Naive thymus-derived CD8-positive, alpha-beta T cell (primary cell): ENCODE results near the gene VPS39. TPM values are rescaled to one million over a fixed set of nuclear protein-coding genes. Genes with fewer than 3 reads are reported as not detected.

Experiments
- ATAC-seq, 2 donors: fragments of 150-1000 bp; cut with Tn5 transposase in 1 of 2; sonication (Bioruptor Pico), chemical (Tn5 transposase) in 1 of 2; 1 replicate in 1 of 2; 2 replicates in 1 of 2; pipeline ENCODE4 v1.10.0; 2021; ENCODE audit warnings: mild to moderate bottlenecking in 2 of 2, moderate library complexity in 2 of 2
- POLR2A ChIA-PET: fragments of 350-600 bp; sonication (Branson Sonifier 250); formaldehyde crosslinking; loops from one replicate; lab custom pipeline; 2021; ENCODE audit warnings: antibody characterized with exemption; lab: Charles Lee
- DNase-seq, 10 donors: peaks; one replicate each; pipeline versions ENCODE4 v3.0.0 to v3.0.0-alpha.2; 2020 to 2022
- H3K27ac Mint-ChIP-seq, 10 donors: one replicate each; pipeline ENCODE4 v1.8.0; 2020 to 2022; ENCODE audit warnings: mild to moderate bottlenecking in 10 of 10, mixed read lengths in 10 of 10, moderate library complexity in 4 of 10, inconsistent platforms in 1 of 10
- H3K27me3 Mint-ChIP-seq, 5 donors: one replicate each; pipeline ENCODE4 v1.8.0; 2021 to 2022; ENCODE audit warnings: mixed read lengths in 5 of 5
- H3K36me3 Mint-ChIP-seq, 3 donors: one replicate each; pipeline ENCODE4 v1.8.0; 2020 to 2022; ENCODE audit warnings: mixed read lengths in 3 of 3, mild to moderate bottlenecking in 2 of 3, inconsistent platforms in 1 of 3
- H3K4me1 Mint-ChIP-seq, 4 donors: one replicate each; pipeline ENCODE4 v1.8.0; 2021 to 2022; ENCODE audit warnings: mixed read lengths in 4 of 4
- H3K4me3 Mint-ChIP-seq, 10 donors: one replicate each; pipeline ENCODE4 v1.8.0; 2020 to 2022; ENCODE audit warnings: mild to moderate bottlenecking in 10 of 10, mixed read lengths in 10 of 10, moderate library complexity in 6 of 10, inconsistent platforms in 1 of 10
- H3K9me3 Mint-ChIP-seq, 9 donors: one replicate each; pipeline ENCODE4 v1.8.0; 2020 to 2022; ENCODE audit warnings: mixed read lengths in 9 of 9, mild to moderate bottlenecking in 3 of 9, inconsistent platforms in 1 of 9, moderate library complexity in 1 of 9
- microRNA-seq: library from miRNA; unstranded; fragments of <30 nt; microRNA quantifications from one replicate; pipeline ENCODE4 v1.2.0, GENCODE V29; 2022; ENCODE audit warnings: borderline microRNAs expressed
- polyA plus RNA-seq, 3 donors: library from polyadenylated mRNA; unstranded; fragments of 300-500 nt; fragmentation: Illumina TruSeq; gene quantifications; one replicate each; pipeline ENCODE4 v1.2.3, GENCODE V29; 2021
- total RNA-seq, 8 experiments: library from RNA in 2 of 8; stranded (reverse) in 2 of 8; gene quantifications; one replicate each; pipeline ENCODE4 v1.2.3 and lab custom pipeline; 2021 to 2026

The VPS39 gene
- total and polyA plus RNA-seq, 5 experiments from 2014 or later: 26.9 to 113 (median 40.5) TPM

- H3K27ac Mint-ChIP-seq: no peak overlapping the region
- no peak for DNase-seq
- peaks cover 0 to 4% (median 0%) of the 10 kb centered on the region in 4 donors for H3K4me1 Mint-ChIP-seq
- POLR2A ChIA-PET: no interaction called here
- H3K9me3 Mint-ChIP-seq: peaks cover 0 to 2% (median 0%) of the 10 kb centered on the region in 9 donors
- H3K36me3 Mint-ChIP-seq: no peaks in the 10 kb centered on the region
- no peak overlapping the region for H3K4me3 Mint-ChIP-seq
- H3K27me3 Mint-ChIP-seq: peaks cover 0 to 6% (median 2%) of the 10 kb centered on the region in 5 donors
- ATAC-seq: no peak
These were observed 84.6 kb downstream of the VPS39 start for GRCh38 chr15:42123546-42123945.

DNA sequence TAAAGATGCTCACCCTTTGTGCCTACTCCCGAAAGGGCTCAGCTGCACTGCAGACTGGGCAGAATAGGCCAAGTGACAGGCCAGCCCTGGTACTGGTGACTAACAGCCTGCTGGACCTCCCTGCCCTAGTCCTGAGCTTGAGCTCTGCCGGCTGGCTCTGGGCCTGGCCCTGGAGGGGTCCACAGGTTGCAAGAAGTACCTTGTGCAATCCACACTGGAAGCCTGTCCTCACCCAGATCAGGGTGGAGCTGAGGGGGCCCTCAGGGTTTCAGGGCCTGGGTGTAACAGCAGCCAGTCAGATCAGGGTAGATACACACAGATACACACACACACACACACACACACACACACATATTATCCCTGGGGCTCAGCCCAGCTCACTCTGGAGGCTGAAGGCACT, 86.4 kb downstream of the VPS39 start:
- H3K9me3 Mint-ChIP-seq: peaks cover 0 to 2% (median 0%) of the 10 kb centered on the region in 9 donors
- H3K36me3 Mint-ChIP-seq: no peaks in the 10 kb centered on the region
- H3K27ac Mint-ChIP-seq: no peak overlapping the region
- H3K4me1 Mint-ChIP-seq: peaks cover 0 to 4% (median 0%) of the 10 kb centered on the region in 4 donors
- POLR2A ChIA-PET: no interaction called here
- DNase-seq (no peak), ATAC-seq (no peak)
- peaks cover 0 to 2% (median 0%) of the 10 kb centered on the region in 5 donors for H3K27me3 Mint-ChIP-seq
- no peak overlapping the region for H3K4me3 Mint-ChIP-seq

GRCh38 chr15:42121021-42121420, 87.1 kb downstream of the VPS39 start:
- no peak overlapping the region for H3K4me3 Mint-ChIP-seq
- H3K4me1 Mint-ChIP-seq: peaks cover 0 to 4% (median 0%) of the 10 kb centered on the region in 4 donors
- H3K36me3 Mint-ChIP-seq: no peaks in the 10 kb centered on the region
- no peak overlapping the region for H3K27ac Mint-ChIP-seq
- H3K9me3 Mint-ChIP-seq: peaks cover 0 to 2% (median 0%) of the 10 kb centered on the region in 9 donors
- ATAC-seq (no peak), DNase-seq (no peak)
- POLR2A ChIA-PET: no interaction called here
- peaks cover 0 to 2% (median 0%) of the 10 kb centered on the region in 5 donors for H3K27me3 Mint-ChIP-seq

DNA sequence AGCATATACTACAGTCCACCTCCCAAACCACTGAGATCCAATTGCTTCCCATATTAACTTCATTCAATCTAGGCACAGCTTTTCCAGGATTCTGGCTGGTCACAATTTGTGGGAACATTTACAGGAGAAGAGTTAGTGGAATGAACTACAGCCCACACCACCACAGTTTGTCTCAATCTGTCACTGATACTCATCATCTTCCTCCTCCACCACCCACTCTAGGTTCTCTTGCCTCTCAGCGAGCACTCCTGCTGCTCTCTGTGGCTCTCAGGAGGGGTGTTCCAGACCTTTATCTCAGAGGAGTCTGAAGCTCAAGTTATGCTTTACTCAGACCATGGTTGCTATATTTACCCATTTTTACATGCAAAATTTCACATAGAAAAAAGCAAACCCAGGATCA, 87.8 kb downstream of the VPS39 start:
- no peak overlapping the region for H3K4me3 Mint-ChIP-seq
- ATAC-seq (no peak), DNase-seq (no peak)
- H3K9me3 Mint-ChIP-seq: no peaks in the 10 kb centered on the region
- no peak overlapping the region for H3K27ac Mint-ChIP-seq
- no peaks in the 10 kb centered on the region for H3K36me3 Mint-ChIP-seq
- POLR2A ChIA-PET: no interaction called here
- H3K27me3 Mint-ChIP-seq: peaks cover 0 to 1% (median 0%) of the 10 kb centered on the region in 5 donors
- peaks cover 0 to 4% (median 0%) of the 10 kb centered on the region in 4 donors for H3K4me1 Mint-ChIP-seq

DNA sequence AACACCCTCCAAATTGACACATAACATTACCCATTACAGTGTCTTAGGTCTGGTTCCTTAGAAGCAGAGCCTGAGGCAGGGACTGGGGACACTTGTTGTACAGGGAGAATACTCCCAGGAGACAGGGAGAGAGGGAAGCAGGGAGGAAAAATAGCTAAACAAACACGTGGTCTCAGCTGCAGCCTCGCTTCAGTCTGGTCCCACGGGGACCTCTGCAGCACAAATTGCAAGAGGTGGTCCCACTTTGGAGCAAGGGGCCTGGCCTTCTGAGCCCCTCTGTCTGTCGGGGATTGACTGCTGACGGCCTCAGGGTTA, 88.7 kb downstream of the VPS39 start:
- DNase-seq (no peak), ATAC-seq (no peak)
- no peak overlapping the region for H3K27ac Mint-ChIP-seq
- peaks cover 0 to 1% (median 0%) of the 10 kb centered on the region in 5 donors for H3K27me3 Mint-ChIP-seq
- POLR2A ChIA-PET: no interaction called here
- no peaks in the 10 kb centered on the region for H3K9me3 Mint-ChIP-seq
- no peaks in the 10 kb centered on the region for H3K36me3 Mint-ChIP-seq
- H3K4me1 Mint-ChIP-seq: peaks cover 0 to 4% (median 0%) of the 10 kb centered on the region in 4 donors
- H3K4me3 Mint-ChIP-seq: no peak overlapping the region

DNA sequence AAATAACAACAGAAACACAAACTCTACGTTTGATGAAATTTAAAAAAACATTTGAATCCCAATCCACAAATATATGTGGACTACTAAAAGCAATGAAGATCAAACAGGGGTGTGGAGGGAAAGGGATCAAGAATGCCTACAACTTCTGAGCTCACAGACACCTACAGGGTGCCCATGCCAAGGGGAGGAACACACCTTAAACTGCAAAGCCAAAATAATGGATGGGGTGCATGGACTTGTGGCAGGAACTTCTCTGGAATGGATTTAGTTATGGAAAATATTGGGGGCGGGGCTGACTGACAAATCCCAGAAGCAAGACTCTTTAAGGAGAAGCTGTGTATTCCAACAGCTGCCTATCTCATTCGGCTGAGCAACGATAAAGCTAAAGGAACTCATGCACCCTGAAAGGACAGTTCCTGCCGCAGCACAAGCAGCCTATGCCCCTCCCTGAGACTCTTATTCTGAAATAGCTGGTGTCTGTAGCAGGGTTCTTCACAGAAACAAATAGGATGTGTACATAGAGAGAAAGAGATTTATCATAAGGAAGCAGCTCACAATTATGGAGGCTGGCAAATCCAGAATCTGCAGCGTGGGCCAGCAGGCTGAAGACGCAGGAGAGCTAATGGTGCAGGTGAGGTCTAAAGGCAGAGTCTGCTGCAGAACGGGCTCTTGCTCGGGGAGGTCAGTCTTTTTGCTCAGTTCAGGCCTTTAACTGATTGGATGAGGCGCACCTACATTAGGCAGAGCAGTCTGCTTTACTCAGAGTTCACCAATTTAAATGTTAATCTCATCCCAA, 89.3 kb downstream of the VPS39 start:
- DNase-seq: no peak
- Mint-ChIP-seq H3K4me3 (peak overlapping the region in 1 of 10 donors; percentile 26), H3K4me1 (peaks cover 0 to 4% (median 0%) of the 10 kb centered on the region in 4 donors), H3K27ac (peak overlapping the region in 1 of 10 donors; percentile 73), H3K9me3 (no peaks in the 10 kb centered on the region), H3K36me3 (no peaks in the 10 kb centered on the region), H3K27me3 (peaks cover 0 to 1% (median 0%) of the 10 kb centered on the region in 5 donors)
- POLR2A ChIA-PET: no interaction called here
- no peak for ATAC-seq

GRCh38 chr15:42111924-42112323, 96.2 kb downstream of the VPS39 start:
- ATAC-seq: no peak
- H3K4me3 Mint-ChIP-seq: no peak overlapping the region
- H3K9me3 Mint-ChIP-seq: peaks cover 0 to 6% (median 0%) of the 10 kb centered on the region in 9 donors
- peaks cover 0 to 10% (median 5%) of the 10 kb centered on the region in 4 donors for H3K4me1 Mint-ChIP-seq
- no peak overlapping the region for H3K27ac Mint-ChIP-seq
- no peak for DNase-seq
- peaks cover 0 to 5% (median 0%) of the 10 kb centered on the region in 3 donors for H3K36me3 Mint-ChIP-seq
- POLR2A ChIA-PET: no interaction called here
- peaks cover 3 to 35% (median 22%) of the 10 kb centered on the region in 5 donors for H3K27me3 Mint-ChIP-seq

- POLR2A ChIA-PET: no interaction called here
These were observed 97.7 kb downstream of the VPS39 start for GRCh38 chr15:42110367-42110766.

GRCh38 chr15:42108806-42109205, 99.3 kb downstream of the VPS39 start:
- no peak overlapping the region for H3K4me3 Mint-ChIP-seq
- H3K36me3 Mint-ChIP-seq: peaks cover 0 to 5% (median 0%) of the 10 kb centered on the region in 3 donors
- ATAC-seq (no peak), DNase-seq (no peak)
- peaks cover 3 to 45% (median 27%) of the 10 kb centered on the region in 5 donors for H3K27me3 Mint-ChIP-seq
- POLR2A ChIA-PET: no interaction called here
- H3K9me3 Mint-ChIP-seq: peaks cover 0 to 6% (median 0%) of the 10 kb centered on the region in 9 donors
- peaks cover 0 to 10% (median 5%) of the 10 kb centered on the region in 4 donors for H3K4me1 Mint-ChIP-seq
- H3K27ac Mint-ChIP-seq: no peak overlapping the region

More at GRCh38 chr15:42110367-42110766, 97.7 kb downstream of the VPS39 start:
- Mint-ChIP-seq H3K36me3 (peaks cover 0 to 5% (median 0%) of the 10 kb centered on the region in 3 donors), H3K4me3 (no peak overlapping the region), H3K9me3 (peaks cover 0 to 6% (median 0%) of the 10 kb centered on the region in 9 donors), H3K27me3 (peaks cover 3 to 45% (median 27%) of the 10 kb centered on the region in 5 donors), H3K4me1 (peaks cover 0 to 10% (median 5%) of the 10 kb centered on the region in 4 donors), H3K27ac (peak overlapping the region in 1 of 10 donors; percentile 35)
- DNase-seq: no peak
- no peak for ATAC-seq

Small RNA genes lying within 50 kb of the gene (microRNA-seq; reads per million reads assigned to microRNA genes)
- gene MIR627: 121 reads per million, percentile 66 among the genes with 10 or more reads in this experiment

Other genes starting within 250 kb of the VPS39 start
- 10 to 100 TPM in 1 of 2 experiments, 1 to 10 TPM in 1; 9.1 to 10.4 TPM for gene EHD4, start 235.7 kb downstream of the VPS39 start, total RNA-seq
- 1 to 10 TPM; 5.2 to 7.6 (median 5.9) TPM for gene EHD4, start 235.7 kb downstream of the VPS39 start, polyA plus RNA-seq
- not detected for gene PLA2G4E, start 187.3 kb downstream of the VPS39 start, total RNA-seq
- not detected for gene PLA2G4E, start 187.3 kb downstream of the VPS39 start, polyA plus RNA-seq
- not detected for gene PLA2G4D, start 113.7 kb downstream of the VPS39 start, total RNA-seq
- gene PLA2G4D, start 113.7 kb downstream of the VPS39 start, polyA plus RNA-seq: not detected
- gene PLA2G4F, start 51.7 kb downstream of the VPS39 start, total RNA-seq: not detected
- gene PLA2G4F, start 51.7 kb downstream of the VPS39 start, polyA plus RNA-seq: under 1 TPM in 1 of 3 donors, not detected in 2; 0.04 TPM
- 10 to 100 TPM; 57.7 to 61.2 TPM for gene GANC, start 64.9 kb upstream of the VPS39 start, total RNA-seq
- 10 to 100 TPM; 11.8 to 16.2 (median 12.7) TPM for gene GANC, start 64.9 kb upstream of the VPS39 start, polyA plus RNA-seq
- 10 to 100 TPM; 59.8 to 63.7 TPM for gene TMEM87A, start 65.1 kb upstream of the VPS39 start, total RNA-seq
- 10 to 100 TPM; 48.9 to 54.0 (median 53.4) TPM for gene TMEM87A, start 65.1 kb upstream of the VPS39 start, polyA plus RNA-seq
- 10 to 100 TPM; 20.0 to 24.2 TPM for gene CAPN3, start 151.2 kb upstream of the VPS39 start, total RNA-seq
- gene CAPN3, start 151.2 kb upstream of the VPS39 start, polyA plus RNA-seq: 1 to 10 TPM in 1 of 3 donors, under 1 TPM in 2; 0.46 to 4.7 (median 0.48) TPM